ENCODE results near the gene PCGF1.
"Not testable (repeated sequence)": the region's sequence is repeated elsewhere in the genome, so short reads cannot be mapped to it uniquely, and the experiment has no call there.

PCGF1 gene

GRCh38 chr2:74472086-74472944 lies 35.2 kb downstream of the PCGF1 start, which contains the start of gene MRPL53:
MRPL53 (minus strand) TSS chr2:74472680; CDS start chr2:74472660, 20 bp downstream.
- peak; percentile 92 for DNase-seq (ENCODE audit: low read depth)

DNA sequence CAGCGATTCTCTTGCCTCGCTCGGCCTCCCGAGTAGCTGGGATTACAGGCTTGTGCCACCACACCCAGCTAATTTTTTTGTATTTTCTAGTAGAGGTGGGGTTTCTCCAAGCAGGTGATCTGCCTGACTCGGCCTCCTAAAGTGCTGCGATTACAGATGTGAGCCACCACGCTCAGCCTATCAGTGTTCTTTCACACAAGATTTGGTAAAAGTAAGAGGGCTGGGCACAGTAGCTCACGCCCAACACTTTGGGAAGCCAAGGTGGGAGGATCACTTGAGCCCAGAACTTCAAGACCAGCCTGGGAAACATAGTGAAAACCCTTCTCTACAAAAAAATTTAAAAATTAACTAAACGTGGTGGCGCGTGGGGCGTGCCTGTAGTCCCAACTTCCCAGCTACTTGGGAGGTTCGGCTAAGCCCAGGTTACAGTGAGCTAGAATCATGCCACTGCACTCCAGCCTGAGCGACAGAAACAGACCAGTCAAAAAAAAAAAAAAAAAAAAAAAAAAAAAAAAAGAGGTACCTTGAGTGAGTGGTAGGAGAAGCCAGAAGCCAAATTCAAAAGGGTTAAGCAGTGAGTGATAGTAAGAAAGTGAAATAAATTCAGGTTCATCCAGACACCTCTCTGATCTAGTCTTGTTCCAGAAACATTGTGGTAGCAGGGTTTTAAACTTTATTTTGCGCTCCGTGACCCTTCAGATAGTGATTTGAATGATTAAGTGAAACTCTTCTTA lies 36.0 kb downstream of the PCGF1 start:
- DNase-seq (ENCODE audit: low read depth): no peak

DNA sequence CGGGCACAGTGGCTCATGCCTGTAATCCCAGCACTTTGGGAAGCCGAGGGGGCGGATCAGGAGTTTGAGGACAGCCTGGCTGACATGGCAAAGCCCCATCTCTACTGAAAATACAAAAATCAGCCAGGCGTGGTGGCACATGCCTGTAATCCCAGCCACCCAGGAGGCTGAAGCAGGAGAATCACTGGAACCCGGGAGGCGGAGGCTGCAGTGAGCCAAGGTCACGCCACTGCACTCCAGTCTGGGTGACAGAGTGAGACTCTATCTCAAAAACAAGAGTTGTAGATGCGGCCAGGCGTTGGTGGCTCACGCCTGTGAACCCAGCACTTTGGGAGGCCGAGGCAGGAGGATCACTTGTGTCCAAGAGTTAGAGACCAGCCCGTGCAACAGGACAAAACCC lies 36.8 kb downstream of the PCGF1 start:
- not testable (repeated sequence) for DNase-seq (ENCODE audit: low read depth)

- DNase-seq (ENCODE audit: low read depth): no peak
These were observed 43.1 kb downstream of the PCGF1 start for GRCh38 chr2:74464406-74464805.

DNA sequence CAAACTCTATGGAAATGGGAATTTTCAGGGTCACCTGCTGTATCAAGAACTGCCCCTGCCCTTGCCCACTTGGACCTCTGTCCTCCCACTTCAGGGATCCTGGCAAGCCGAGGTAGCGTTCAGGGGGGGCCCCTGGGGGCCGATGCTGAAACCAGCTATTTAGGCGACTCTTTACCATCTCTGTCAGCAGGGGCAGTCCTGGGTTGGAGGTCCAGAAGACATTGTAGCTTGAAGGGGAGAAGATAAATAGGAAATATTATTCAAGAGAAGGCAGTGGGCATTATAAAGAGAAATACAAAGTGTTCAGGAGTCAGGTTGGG lies 44.7 kb downstream of the PCGF1 start:
- DNase-seq (ENCODE audit: low read depth): no peak

DNA sequence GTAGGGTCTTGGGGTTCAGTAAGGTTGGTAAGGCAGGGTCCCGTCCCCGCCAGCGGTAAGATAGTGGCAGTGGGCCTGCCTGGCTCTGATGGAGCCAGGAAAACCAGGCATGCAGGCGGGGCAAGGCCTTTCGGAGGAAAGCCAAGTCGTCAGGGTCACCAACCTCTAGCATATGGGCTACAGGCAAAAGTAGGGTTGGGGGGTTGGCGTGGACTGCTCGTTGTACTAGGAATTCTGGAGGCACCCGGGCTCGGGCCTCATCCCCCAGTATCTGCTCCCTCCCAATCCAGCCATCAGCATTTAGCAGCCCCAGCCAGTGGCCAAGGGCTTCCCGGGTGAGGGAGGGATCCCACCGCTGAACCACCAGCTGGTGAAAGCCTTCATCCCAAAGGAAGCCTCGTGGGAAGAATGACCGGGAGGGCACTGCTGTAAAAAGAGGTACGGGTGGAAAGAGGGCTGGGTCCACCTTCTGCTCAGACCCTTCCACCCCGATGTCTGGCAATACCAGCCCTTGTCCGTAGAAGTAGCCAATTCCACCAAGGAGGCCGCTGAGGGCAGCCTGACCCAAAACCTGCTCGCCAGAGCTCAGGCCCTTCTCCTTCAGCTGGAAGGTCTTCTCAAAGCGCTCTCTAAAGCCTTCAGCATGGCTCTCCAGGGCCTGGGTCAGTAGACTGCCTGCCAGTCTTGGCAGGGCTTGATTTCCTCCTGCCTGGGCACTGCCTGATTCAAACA lies 45.3 kb downstream of the PCGF1 start:
- DNase-seq (ENCODE audit: low read depth): no peak

DNA sequence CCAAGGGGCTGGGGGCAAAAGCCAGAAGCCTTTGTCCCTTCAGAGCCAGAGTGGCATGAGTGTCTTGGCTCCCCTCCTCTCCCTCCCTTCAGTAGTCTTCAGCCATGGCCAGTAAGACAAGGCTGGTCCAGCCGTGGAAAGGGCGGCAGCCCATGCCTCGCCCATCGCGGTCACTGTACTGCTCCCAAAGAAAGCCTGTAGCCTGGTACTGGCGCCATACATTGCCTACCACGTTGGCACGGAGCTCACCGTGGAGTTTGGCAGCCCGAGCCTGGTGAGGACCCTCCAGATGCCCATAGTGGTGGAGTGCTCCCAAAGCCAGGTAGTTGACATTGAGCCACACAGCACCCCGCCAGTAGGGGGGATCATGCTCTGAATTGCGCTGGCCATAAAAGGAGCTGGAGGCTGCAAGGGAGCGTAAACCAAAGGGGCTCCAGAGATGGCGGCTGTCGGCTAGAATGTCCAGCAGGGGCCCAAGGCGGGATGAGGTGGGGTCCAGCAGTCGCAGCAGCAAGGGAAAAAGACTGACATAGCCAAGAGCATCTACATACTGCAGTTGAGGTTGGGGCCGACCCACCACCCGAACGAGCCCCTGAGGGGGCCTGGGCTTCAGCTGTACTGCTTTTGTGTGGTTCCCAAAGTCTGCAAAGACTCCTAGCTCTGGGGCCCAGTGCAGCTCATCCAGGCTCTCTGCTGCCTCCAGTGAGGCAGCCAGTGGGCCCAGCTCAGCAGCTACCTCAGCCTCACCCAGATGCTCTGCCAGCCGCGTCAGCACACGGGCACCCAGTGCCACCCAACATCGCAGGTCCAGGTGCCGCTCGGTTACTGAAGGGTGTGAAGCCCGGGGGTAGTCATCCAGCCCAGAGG lies 46.1 kb downstream of the PCGF1 start:
- no peak for DNase-seq (ENCODE audit: low read depth)

GRCh38 chr2:74460187-74460586 lies 47.3 kb downstream of the PCGF1 start:
- DNase-seq (ENCODE audit: low read depth): not testable (repeated sequence)

GRCh38 chr2:74459503-74460118 lies 47.9 kb downstream of the PCGF1 start:
- DNase-seq (ENCODE audit: low read depth): not testable (repeated sequence)

DNA sequence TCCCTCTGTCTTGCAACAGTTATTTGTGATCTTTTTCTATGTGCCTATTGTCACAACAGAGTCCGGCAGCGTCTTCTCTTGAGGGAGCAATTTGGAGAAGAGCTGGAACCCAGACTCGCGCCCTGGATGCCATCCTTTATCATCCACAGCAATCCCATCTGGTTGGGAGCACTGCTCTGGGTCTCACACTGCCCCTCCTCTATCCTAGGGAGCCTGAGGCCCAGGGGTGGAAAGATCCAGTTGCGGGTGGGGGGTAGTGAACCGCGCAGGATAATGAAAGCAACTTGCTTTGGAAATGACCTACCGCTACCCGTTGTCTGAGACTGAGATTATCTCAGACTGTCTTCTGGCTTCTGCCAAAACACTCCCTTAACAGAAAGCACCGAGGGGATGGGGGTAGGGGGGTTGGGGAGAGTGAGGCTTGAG lies 48.5 kb downstream of the PCGF1 start:
- no peak for DNase-seq (ENCODE audit: low read depth)

- DNase-seq (ENCODE audit: low read depth): peak; percentile 100
These were observed 49.2 kb downstream of the PCGF1 start, which contains the start of gene WBP1 for GRCh38 chr2:74458132-74458937. WBP1 (plus strand) TSS chr2:74458438; CDS start chr2:74458603, 165 bp downstream.

GRCh38 chr2:74457549-74458131 lies 49.9 kb downstream of the PCGF1 start:
- no peak for DNase-seq (ENCODE audit: low read depth)

- DNase-seq (ENCODE audit: low read depth): no peak
These were observed 50.4 kb downstream of the PCGF1 start for GRCh38 chr2:74457129-74457548.
